ENCODE results near the gene PAX9. TPM values are rescaled to one million over a fixed set of nuclear protein-coding genes. Genes with fewer than 3 reads are reported as not detected.
A peak's percentile ranks its signal among the peaks of the same experiment; 100 is the strongest.

The PAX9 gene
- total RNA-seq, 1 donor from 2014 or later = 0.13 TPM

GRCh38 chr14:36658123-36659009 is 3.3 kb upstream of the PAX9 start:
- Histone ChIP-seq H3K27me3 (ENCODE audit: control insufficient read depth, insufficient read depth, low read length) (peaks cover 97% of the 10 kb centered on the region), H3K36me3 (ENCODE audit: control insufficient read depth, insufficient read depth, low read length) (no peaks in the 10 kb centered on the region), H3K4me3 (ENCODE audit: low read depth, low read length) (no peak overlapping the region)
- DNase-seq (ENCODE audit: low read depth) = no peak
- no peak for TF ChIP-seq CTCF (IDR thresholded peaks at IDR 0.05; ENCODE audit: insufficient read depth, low read length, poor library complexity, severe bottlenecking)

GRCh38 chr14:36659010-36659821 is 2.4 kb upstream of the PAX9 start:
- H3K27me3 ChIP-seq (ENCODE audit: control insufficient read depth, insufficient read depth, low read length) = peaks cover 99% of the 10 kb centered on the region
- no peak for TF ChIP-seq CTCF (IDR thresholded peaks at IDR 0.05; ENCODE audit: insufficient read depth, low read length, poor library complexity, severe bottlenecking)

GRCh38 chr14:36659822-36660735 is 1.6 kb upstream of the PAX9 start:
- peaks cover 94% of the 10 kb centered on the region for H3K27me3 ChIP-seq (ENCODE audit: control insufficient read depth, insufficient read depth, low read length)
- no peak for DNase-seq (ENCODE audit: low read depth)
- no peaks in the 10 kb centered on the region for H3K36me3 ChIP-seq (ENCODE audit: control insufficient read depth, insufficient read depth, low read length)
- TF ChIP-seq CTCF (IDR thresholded peaks at IDR 0.05; ENCODE audit: insufficient read depth, low read length, poor library complexity, severe bottlenecking) = no peak
- no peak overlapping the region for H3K4me3 ChIP-seq (ENCODE audit: low read depth, low read length)

More at GRCh38 chr14:36659010-36659821, 2.4 kb upstream of the PAX9 start:
- H3K4me3 ChIP-seq (ENCODE audit: low read depth, low read length) = no peak overlapping the region
- no peaks in the 10 kb centered on the region for H3K36me3 ChIP-seq (ENCODE audit: control insufficient read depth, insufficient read depth, low read length)
- DNase-seq (ENCODE audit: low read depth) = no peak

GRCh38 chr14:36660736-36661505 is 739 bp upstream of the PAX9 start:
- H3K27me3 ChIP-seq (ENCODE audit: control insufficient read depth, insufficient read depth, low read length) = peaks cover 89% of the 10 kb centered on the region
- no peak for TF ChIP-seq CTCF (IDR thresholded peaks at IDR 0.05; ENCODE audit: insufficient read depth, low read length, poor library complexity, severe bottlenecking)
- no peaks in the 10 kb centered on the region for H3K36me3 ChIP-seq (ENCODE audit: control insufficient read depth, insufficient read depth, low read length)
- DNase-seq (ENCODE audit: low read depth) = no peak
- H3K4me3 ChIP-seq (ENCODE audit: low read depth, low read length) = no peak overlapping the region

- no peak for TF ChIP-seq CTCF (IDR thresholded peaks at IDR 0.05; ENCODE audit: insufficient read depth, low read length, poor library complexity, severe bottlenecking)
- H3K4me3 ChIP-seq (ENCODE audit: low read depth, low read length) = peak overlapping the region; percentile 33
- no peak for DNase-seq (ENCODE audit: low read depth)
- H3K27me3 ChIP-seq (ENCODE audit: control insufficient read depth, insufficient read depth, low read length) = peaks cover 90% of the 10 kb centered on the region
- no peaks in the 10 kb centered on the region for H3K36me3 ChIP-seq (ENCODE audit: control insufficient read depth, insufficient read depth, low read length)
Observed at GRCh38 chr14:36662258-36662542, 540 bp downstream of the PAX9 start.

Data from kidney epithelial cell (primary cell).